ENCODE results near the gene RHOBTB3.

- TF ChIP-seq CTCF (IDR thresholded peaks at IDR 0.05; ENCODE audit: low read depth, low read length) (no peak), POLR2A (IDR thresholded peaks at IDR 0.05; ENCODE audit: extremely low read depth, insufficient read length) (no peak), MAX (IDR thresholded peaks at IDR 0.05; ENCODE audit: low read depth, low read length) (no peak), MYC (IDR thresholded peaks at IDR 0.05; ENCODE audit: low read depth, low read length) (no peak)
Measured at GRCh38 chr5:95836544-95836943, 105.4 kb downstream of the RHOBTB3 start.

All from NB4 (cell line).